Measurements from ENCODE around the gene TLL2.

Gene TLL2

GRCh38 chr10:96374985-96375830 lies 138.5 kb downstream of the TLL2 start:
- peak; percentile 84 for DNase-seq
- no peak overlapping the region for H3K27ac ChIP-seq
- TF ChIP-seq CTCF (IDR thresholded peaks at IDR 0.05; ENCODE audit: low read depth, low read length, missing control alignments) = peak; percentile 99
- H3K27me3 ChIP-seq (replicated peaks) = no peaks in the 10 kb centered on the region
- in situ Hi-C loops (cut with HindIII; ENCODE audit: low pct_ligation_motif_present, low sequenced_read_pairs) = no loop called here
- no peaks in the 10 kb centered on the region for H3K36me3 ChIP-seq (replicated peaks)
- H3K4me3 ChIP-seq (ENCODE audit: low read depth, low read length) = peak overlapping the region; percentile 49

GRCh38 chr10:96374639-96374984 lies 139.1 kb downstream of the TLL2 start:
- Histone ChIP-seq H3K27ac (no peak overlapping the region), H3K27me3 (replicated peaks) (no peaks in the 10 kb centered on the region), H3K4me3 (ENCODE audit: low read depth, low read length) (peak overlapping the region; percentile 49), H3K36me3 (replicated peaks) (no peaks in the 10 kb centered on the region)
- TF ChIP-seq CTCF (IDR thresholded peaks at IDR 0.05; ENCODE audit: low read depth, low read length, missing control alignments) = peak; percentile 11
- DNase-seq = no peak
- in situ Hi-C loops (cut with HindIII; ENCODE audit: low pct_ligation_motif_present, low sequenced_read_pairs) = no loop called here

GRCh38 chr10:96374004-96374403 lies 139.7 kb downstream of the TLL2 start:
- DNase-seq = no peak
- Histone ChIP-seq H3K4me3 (ENCODE audit: low read depth, low read length) (no peak overlapping the region), H3K27ac (no peak overlapping the region), H3K36me3 (replicated peaks) (no peaks in the 10 kb centered on the region), H3K27me3 (replicated peaks) (no peaks in the 10 kb centered on the region)
- in situ Hi-C loops (cut with HindIII; ENCODE audit: low pct_ligation_motif_present, low sequenced_read_pairs) = no loop called here
- no peak for TF ChIP-seq CTCF (IDR thresholded peaks at IDR 0.05; ENCODE audit: low read depth, low read length, missing control alignments)

GRCh38 chr10:96371356-96371755 lies 142.4 kb downstream of the TLL2 start:
- Histone ChIP-seq H3K36me3 (replicated peaks) (no peaks in the 10 kb centered on the region), H3K27me3 (replicated peaks) (no peaks in the 10 kb centered on the region), H3K27ac (no peak overlapping the region), H3K4me3 (ENCODE audit: low read depth, low read length) (no peak overlapping the region)
- TF ChIP-seq CTCF (IDR thresholded peaks at IDR 0.05; ENCODE audit: low read depth, low read length, missing control alignments) = no peak
- DNase-seq = no peak
- in situ Hi-C loops (cut with HindIII; ENCODE audit: low pct_ligation_motif_present, low sequenced_read_pairs) = no loop called here

- H3K36me3 ChIP-seq (replicated peaks) = no peaks in the 10 kb centered on the region
- no peak overlapping the region for H3K4me3 ChIP-seq (ENCODE audit: low read depth, low read length)
- no peaks in the 10 kb centered on the region for H3K27me3 ChIP-seq (replicated peaks)
- DNase-seq = peak; percentile 39
- in situ Hi-C loops (cut with HindIII; ENCODE audit: low pct_ligation_motif_present, low sequenced_read_pairs) = no loop called here
- TF ChIP-seq CTCF (IDR thresholded peaks at IDR 0.05; ENCODE audit: low read depth, low read length, missing control alignments) = peak; percentile 88
- H3K27ac ChIP-seq = no peak overlapping the region
These were observed 143.1 kb downstream of the TLL2 start for GRCh38 chr10:96370584-96371157.
